ENCODE data around the gene OBSL1.

The OBSL1 gene

DNA sequence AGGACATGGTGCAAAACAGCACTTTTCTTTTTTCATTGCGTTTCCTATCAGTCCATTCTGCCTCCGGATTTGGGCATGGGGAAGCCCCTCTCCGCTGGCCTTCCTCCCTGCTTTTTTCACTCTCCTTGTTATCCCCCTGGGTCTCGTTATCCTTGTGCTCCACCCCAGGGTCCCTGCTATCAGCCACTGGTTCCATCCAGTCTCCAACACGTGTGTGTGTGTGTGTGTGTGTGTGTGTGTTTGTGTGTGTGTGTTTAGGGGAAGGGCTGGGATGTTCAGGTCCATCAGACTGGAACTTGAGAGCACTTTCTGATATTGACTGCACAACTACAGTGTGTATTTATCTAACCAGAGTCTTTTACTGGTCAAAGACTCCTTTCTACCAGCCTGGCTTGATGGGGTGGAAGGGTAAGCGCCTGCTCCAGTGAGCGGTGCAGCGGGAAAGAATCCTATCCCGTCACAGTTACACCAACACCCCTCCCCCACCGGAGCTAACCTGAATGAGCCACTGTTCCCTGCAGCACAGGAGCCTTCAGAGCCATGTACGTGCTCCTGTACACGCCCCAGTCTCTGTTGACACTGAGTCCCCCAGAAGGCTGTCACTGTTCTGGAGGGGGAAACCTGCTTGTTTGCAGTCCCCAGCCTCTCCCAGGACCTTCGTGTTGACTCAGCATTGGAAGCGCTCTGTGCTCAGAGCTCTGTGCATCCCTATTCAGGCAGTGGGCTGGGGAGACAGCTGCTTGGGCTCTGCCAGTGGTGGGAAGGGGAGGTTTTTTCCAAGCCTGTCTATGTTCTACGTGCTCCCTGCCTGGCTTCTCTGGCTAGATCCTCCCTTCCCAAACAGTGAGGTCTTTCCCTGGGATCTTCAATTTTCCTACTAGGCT is 5.4 kb upstream of the OBSL1 start:
- peak overlapping the region; percentile 39 for H3K9ac ChIP-seq (ENCODE audit: insufficient read length, low read depth)
- no peak for DNase-seq (ENCODE audit: low read depth, low spot score)

DNA sequence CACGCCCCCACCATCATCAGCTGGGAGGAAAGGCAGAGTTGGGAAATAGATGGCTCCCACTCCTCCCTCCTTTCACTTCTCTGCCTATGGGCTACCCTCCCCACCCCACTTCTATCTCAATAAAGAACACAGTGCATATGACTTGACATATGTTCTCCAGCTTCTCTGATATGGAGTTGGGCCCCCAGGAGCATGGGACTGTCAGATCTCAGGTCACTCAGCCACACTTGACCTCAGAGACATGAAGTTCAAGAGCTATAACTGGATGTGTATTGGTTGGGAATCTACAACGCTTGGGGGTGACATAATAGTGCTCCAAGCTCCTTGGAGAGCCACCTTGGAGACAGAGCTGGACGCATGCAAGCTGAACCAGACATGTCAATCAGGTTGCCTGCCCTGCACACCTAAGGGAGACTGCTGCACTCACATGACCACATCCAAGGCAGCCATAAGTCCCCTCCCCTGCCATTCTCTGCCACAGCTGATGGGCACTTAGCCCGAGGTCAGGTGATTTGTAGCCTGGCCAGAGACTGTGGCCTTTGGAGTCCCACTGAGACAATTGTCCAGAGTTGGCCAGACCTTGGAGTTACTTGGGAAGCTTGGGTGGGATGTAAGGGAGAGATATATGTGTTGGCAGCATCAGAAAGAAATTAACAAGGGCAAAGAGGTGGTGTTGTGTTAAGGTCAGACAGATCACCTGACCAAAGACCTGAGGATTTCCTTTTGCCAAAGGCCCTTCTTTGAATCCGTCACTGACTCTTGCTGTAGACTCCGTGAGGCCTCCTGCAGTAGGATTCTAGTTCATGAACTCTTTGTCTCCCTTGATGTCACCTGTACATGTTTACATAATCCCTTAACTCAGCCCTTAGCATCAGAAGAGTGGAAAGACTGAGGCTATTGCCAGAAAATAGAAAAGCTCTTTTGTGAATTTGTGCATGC is 4.5 kb upstream of the OBSL1 start:
- Histone ChIP-seq H3K9me3 (ENCODE audit: insufficient read depth, low read length) (no peaks in the 10 kb centered on the region), H3K36me3 (ENCODE audit: insufficient read depth, insufficient read length, low read length) (no peaks in the 10 kb centered on the region), H3K4me1 (ENCODE audit: insufficient read depth, insufficient read length) (peaks cover 30% of the 10 kb centered on the region), H3K9ac (ENCODE audit: insufficient read length, low read depth) (no peak overlapping the region), H3K4me3 (ENCODE audit: insufficient read length, low read depth) (no peak overlapping the region), H3K27me3 (ENCODE audit: insufficient read depth, insufficient read length) (no peaks in the 10 kb centered on the region)
- no peak for DNase-seq (ENCODE audit: low read depth, low spot score)
- TF ChIP-seq SUZ12 (IDR thresholded peaks at IDR 0.05; ENCODE audit: extremely low read depth, insufficient read depth, insufficient read length) (no peak), YY1 (IDR thresholded peaks at IDR 0.05; ENCODE audit: insufficient read depth, insufficient read length) (no peak), ZNF274 (IDR thresholded peaks at IDR 0.05; ENCODE audit: low read depth, low read length) (no peak)

More for the DNA sequence above, 5.4 kb upstream of the OBSL1 start:
- H3K9me3 ChIP-seq (ENCODE audit: insufficient read depth, low read length) = no peaks in the 10 kb centered on the region
- TF ChIP-seq SUZ12 (IDR thresholded peaks at IDR 0.05; ENCODE audit: extremely low read depth, insufficient read depth, insufficient read length) (no peak), ZNF274 (IDR thresholded peaks at IDR 0.05; ENCODE audit: low read depth, low read length) (no peak), YY1 (IDR thresholded peaks at IDR 0.05; ENCODE audit: insufficient read depth, insufficient read length) (no peak)
- H3K4me1 ChIP-seq (ENCODE audit: insufficient read depth, insufficient read length) = peaks cover 29% of the 10 kb centered on the region
- H3K36me3 ChIP-seq (ENCODE audit: insufficient read depth, insufficient read length, low read length) = no peaks in the 10 kb centered on the region
- no peak overlapping the region for H3K4me3 ChIP-seq (ENCODE audit: insufficient read length, low read depth)
- H3K27me3 ChIP-seq (ENCODE audit: insufficient read depth, insufficient read length) = no peaks in the 10 kb centered on the region

DNA sequence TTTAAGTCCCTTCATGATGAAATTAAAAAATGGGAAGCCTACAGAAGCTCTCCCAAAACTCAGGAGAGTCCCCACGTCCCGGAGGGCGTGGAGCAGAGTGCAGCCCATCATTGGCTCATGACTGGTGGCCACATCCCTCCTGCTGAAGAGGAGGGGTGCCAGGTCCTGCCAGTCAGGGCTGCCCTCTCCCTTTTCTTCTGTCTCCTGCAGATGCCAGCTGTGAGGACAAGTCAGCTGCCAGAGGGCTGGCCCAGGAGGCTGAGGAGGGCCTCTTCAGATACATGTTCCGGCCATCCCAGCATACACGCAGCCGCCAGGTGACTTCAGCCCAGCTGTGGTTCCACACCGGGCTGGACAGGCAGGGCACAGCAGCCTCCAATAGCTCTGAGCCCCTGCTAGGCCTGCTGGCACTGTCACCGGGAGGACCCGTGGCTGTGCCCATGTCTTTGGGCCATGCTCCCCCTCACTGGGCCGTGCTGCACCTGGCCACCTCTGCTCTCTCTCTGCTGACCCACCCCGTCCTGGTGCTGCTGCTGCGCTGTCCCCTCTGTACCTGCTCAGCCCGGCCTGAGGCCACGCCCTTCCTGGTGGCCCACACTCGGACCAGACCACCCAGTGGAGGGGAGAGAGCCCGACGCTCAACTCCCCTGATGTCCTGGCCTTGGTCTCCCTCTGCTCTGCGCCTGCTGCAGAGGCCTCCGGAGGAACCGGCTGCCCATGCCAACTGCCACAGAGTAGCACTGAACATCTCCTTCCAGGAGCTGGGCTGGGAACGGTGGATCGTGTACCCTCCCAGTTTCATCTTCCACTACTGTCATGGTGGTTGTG is 3.4 kb upstream of the OBSL1 start:
- Histone ChIP-seq H3K9ac (ENCODE audit: insufficient read length, low read depth) (peak overlapping the region; percentile 38), H3K27me3 (ENCODE audit: insufficient read depth, insufficient read length) (no peaks in the 10 kb centered on the region), H3K4me3 (ENCODE audit: insufficient read length, low read depth) (no peak overlapping the region), H3K36me3 (ENCODE audit: insufficient read depth, insufficient read length, low read length) (peaks cover 5% of the 10 kb centered on the region), H3K9me3 (ENCODE audit: insufficient read depth, low read length) (no peaks in the 10 kb centered on the region), H3K4me1 (ENCODE audit: insufficient read depth, insufficient read length) (peaks cover 33% of the 10 kb centered on the region)
- no peak for DNase-seq (ENCODE audit: low read depth, low spot score)
- TF ChIP-seq SUZ12 (IDR thresholded peaks at IDR 0.05; ENCODE audit: extremely low read depth, insufficient read depth, insufficient read length) (no peak), YY1 (IDR thresholded peaks at IDR 0.05; ENCODE audit: insufficient read depth, insufficient read length) (no peak), ZNF274 (IDR thresholded peaks at IDR 0.05; ENCODE audit: low read depth, low read length) (no peak)

DNA sequence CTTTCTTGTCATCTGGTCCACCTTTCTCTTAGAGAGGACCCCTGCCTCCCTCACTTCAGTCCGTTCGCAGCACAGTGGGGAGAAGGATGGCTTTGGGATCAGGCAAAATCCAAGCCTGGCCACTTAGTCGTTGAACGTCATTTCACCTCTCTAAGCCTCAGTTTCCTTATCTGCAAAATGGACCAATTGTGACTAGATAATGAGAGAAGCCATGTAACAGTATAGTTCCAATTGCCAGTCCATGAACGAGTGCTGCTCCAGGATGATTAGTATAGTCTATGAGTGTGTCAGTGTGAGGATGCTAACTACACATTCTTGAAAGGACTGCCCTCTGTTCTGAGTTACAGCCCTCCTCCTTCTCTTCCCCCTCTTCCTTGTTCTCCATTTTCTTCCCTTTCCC is 1.8 kb upstream of the OBSL1 start:
- TF ChIP-seq SUZ12 (IDR thresholded peaks at IDR 0.05; ENCODE audit: extremely low read depth, insufficient read depth, insufficient read length) (no peak), ZNF274 (IDR thresholded peaks at IDR 0.05; ENCODE audit: low read depth, low read length) (no peak), YY1 (IDR thresholded peaks at IDR 0.05; ENCODE audit: insufficient read depth, insufficient read length) (no peak)
- Histone ChIP-seq H3K27me3 (ENCODE audit: insufficient read depth, insufficient read length) (no peaks in the 10 kb centered on the region), H3K36me3 (ENCODE audit: insufficient read depth, insufficient read length, low read length) (peaks cover 18% of the 10 kb centered on the region), H3K4me1 (ENCODE audit: insufficient read depth, insufficient read length) (peaks cover 30% of the 10 kb centered on the region), H3K4me3 (ENCODE audit: insufficient read length, low read depth) (no peak overlapping the region), H3K9ac (ENCODE audit: insufficient read length, low read depth) (no peak overlapping the region), H3K9me3 (ENCODE audit: insufficient read depth, low read length) (no peaks in the 10 kb centered on the region)
- DNase-seq (ENCODE audit: low read depth, low spot score) = no peak

DNA sequence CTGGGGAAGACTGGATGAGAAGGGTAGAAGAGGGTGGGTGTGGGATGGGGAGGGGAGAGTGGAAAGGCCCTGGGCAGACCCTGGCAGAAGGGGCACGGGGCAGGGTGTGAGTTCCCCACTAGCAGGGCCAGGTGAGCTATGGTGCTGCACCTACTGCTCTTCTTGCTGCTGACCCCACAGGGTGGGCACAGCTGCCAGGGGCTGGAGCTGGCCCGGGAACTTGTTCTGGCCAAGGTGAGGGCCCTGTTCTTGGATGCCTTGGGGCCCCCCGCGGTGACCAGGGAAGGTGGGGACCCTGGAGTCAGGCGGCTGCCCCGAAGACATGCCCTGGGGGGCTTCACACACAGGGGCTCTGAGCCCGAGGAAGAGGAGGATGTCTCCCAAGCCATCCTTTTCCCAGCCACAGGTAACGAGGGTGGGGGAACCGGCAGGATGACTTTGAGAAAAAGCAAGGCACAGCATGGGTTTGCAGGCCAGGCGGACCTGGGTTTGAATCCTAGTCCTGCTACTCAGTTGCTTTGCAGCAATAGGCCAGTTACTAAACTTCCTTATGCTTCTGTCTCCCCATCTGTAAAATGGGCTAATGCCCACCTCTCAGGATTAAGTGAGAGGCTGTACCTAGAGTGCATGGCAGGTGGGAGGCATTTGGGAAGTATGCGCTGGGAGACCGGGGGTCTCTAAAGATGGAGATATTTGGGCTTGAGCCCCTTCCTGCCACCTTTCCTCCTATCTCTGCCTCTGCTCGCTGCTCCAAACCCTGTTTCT is 1.1 kb upstream of the OBSL1 start, which contains the start of gene INHA:
INHA (plus strand) TSS at position 74 of the 765 bp plus-strand sequence; CDS start at position 139, 65 bp downstream.
- no peak for DNase-seq (ENCODE audit: low read depth, low spot score)
- Histone ChIP-seq H3K9me3 (ENCODE audit: insufficient read depth, low read length) (no peaks in the 10 kb centered on the region), H3K36me3 (ENCODE audit: insufficient read depth, insufficient read length, low read length) (peaks cover 26% of the 10 kb centered on the region), H3K4me1 (ENCODE audit: insufficient read depth, insufficient read length) (peaks cover 31% of the 10 kb centered on the region), H3K27me3 (ENCODE audit: insufficient read depth, insufficient read length) (no peaks in the 10 kb centered on the region), H3K4me3 (ENCODE audit: insufficient read length, low read depth) (peak within 1 kb of the TSS; percentile 81), H3K9ac (ENCODE audit: insufficient read length, low read depth) (peak within 1 kb of the TSS; percentile 95)
- TF ChIP-seq SUZ12 (IDR thresholded peaks at IDR 0.05; ENCODE audit: extremely low read depth, insufficient read depth, insufficient read length) = no peak
- TF ChIP-seq YY1 (IDR thresholded peaks at IDR 0.05; ENCODE audit: insufficient read depth, insufficient read length) = no peak
- no peak for TF ChIP-seq ZNF274 (IDR thresholded peaks at IDR 0.05; ENCODE audit: low read depth, low read length)

DNA sequence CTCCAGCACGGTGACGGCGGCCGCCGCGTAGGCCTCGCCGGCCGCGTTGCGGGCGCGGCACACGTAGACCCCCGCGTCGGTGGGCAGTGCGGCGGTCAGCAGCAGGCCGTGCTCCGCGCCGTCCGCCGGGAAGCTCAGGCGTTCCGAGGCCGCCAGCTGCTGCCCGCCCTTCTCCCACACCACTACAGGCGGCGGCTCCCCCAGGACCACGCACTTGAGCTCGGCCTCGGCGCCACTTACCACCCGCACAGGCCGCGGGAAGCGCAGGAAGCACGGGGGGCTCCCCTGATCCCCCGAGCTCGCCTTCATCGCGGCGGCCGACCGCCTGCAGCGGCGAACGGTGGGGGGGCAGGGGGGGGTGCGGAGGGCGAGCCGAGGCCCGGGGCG is 422 bp downstream of the OBSL1 start:
- H3K9ac ChIP-seq (ENCODE audit: insufficient read length, low read depth) = peak overlapping the region; percentile 95
- peaks cover 41% of the 10 kb centered on the region for H3K36me3 ChIP-seq (ENCODE audit: insufficient read depth, insufficient read length, low read length)
- peak overlapping the region; percentile 81 for H3K4me3 ChIP-seq (ENCODE audit: insufficient read length, low read depth)
- TF ChIP-seq ZNF274 (IDR thresholded peaks at IDR 0.05; ENCODE audit: low read depth, low read length) (no peak), YY1 (IDR thresholded peaks at IDR 0.05; ENCODE audit: insufficient read depth, insufficient read length) (no peak)
- no peak for DNase-seq (ENCODE audit: low read depth, low spot score)
- no peaks in the 10 kb centered on the region for H3K9me3 ChIP-seq (ENCODE audit: insufficient read depth, low read length)
- no peaks in the 10 kb centered on the region for H3K27me3 ChIP-seq (ENCODE audit: insufficient read depth, insufficient read length)
- peaks cover 31% of the 10 kb centered on the region for H3K4me1 ChIP-seq (ENCODE audit: insufficient read depth, insufficient read length)
